K562 (cell line): ENCODE measurements around the gene PHF1. TPM values are rescaled to one million over a fixed set of nuclear protein-coding genes. Genes with fewer than 3 reads are reported as not detected.

Experiments
- CBFA2T2 ChIP-seq: fragments of 450-650 bp; conservative IDR thresholded peaks from 2 replicates; pipeline ENCODE4 v1.6.1; 2017; ENCODE audit warnings: mild to moderate bottlenecking
- ETV1 ChIP-seq: fragments of 450-650 bp; conservative IDR thresholded peaks from 2 replicates; pipeline ENCODE4 v1.6.1; 2016; ENCODE audit warnings: missing genetic modification characterization, control low read depth, low read depth, missing compliant biosample characterization
- FOXP1 ChIP-seq: sonication (generic); formaldehyde crosslinking; IDR thresholded peaks from 2 replicates; pipeline ENCODE4 v1.8.0; 2022; ENCODE audit warnings: mild to moderate bottlenecking, missing genetic modification reagents
- HSF4 ChIP-seq: fragments of 250-450 bp; sonication (Bioruptor Pico); IDR thresholded peaks from 2 replicates; pipeline ENCODE4 v2.1.2; 2022; ENCODE audit warnings: mild to moderate bottlenecking, moderate library complexity, borderline replicate concordance
- L3MBTL2 ChIP-seq: fragments of 450-650 bp; IDR thresholded peaks from 2 replicates; pipeline ENCODE4 v1.6.1; 2016; ENCODE audit warnings: mild to moderate bottlenecking, moderate library complexity
- NCOR1 ChIP-seq: fragments of 450-650 bp; IDR thresholded peaks from 2 replicates; pipeline ENCODE4 v1.6.1; 2016; ENCODE audit warnings: mild to moderate bottlenecking, moderate library complexity
- NR1H2 ChIP-seq: sonication (generic); formaldehyde crosslinking; IDR thresholded peaks from 2 replicates; pipeline ENCODE4 v1.4.0; 2020; ENCODE audit warnings: mild to moderate bottlenecking, missing genetic modification reagents
- TBP ChIP-seq: optimal IDR thresholded peaks from 2 replicates; pipeline ENCODE3; 2011; ENCODE audit warnings: low read depth, low read length, improper control_type of control experiment
- THRAP3 ChIP-seq: fragments of 450-650 bp; IDR thresholded peaks from 2 replicates; pipeline ENCODE4 v1.6.1; 2016; ENCODE audit warnings: mild to moderate bottlenecking, inconsistent platforms, borderline replicate concordance
- XRCC5 ChIP-seq: fragments of 200-400 bp; formaldehyde crosslinking; IDR thresholded peaks from 2 replicates; pipeline ENCODE4 v1.6.1; 2017; ENCODE audit warnings: low read depth, mild to moderate bottlenecking, low read length
- ZEB2 ChIP-seq: fragments of 450-650 bp; IDR thresholded peaks from 2 replicates; pipeline ENCODE4 v1.6.1; 2016
- ZNF311 ChIP-seq: fragments of 250-450 bp; sonication (Bioruptor Pico); IDR thresholded peaks from 2 replicates; pipeline ENCODE4 v1.4.0; 2020; ENCODE audit warnings: mild to moderate bottlenecking, moderate library complexity
- polyA plus RNA-seq, 8 experiments: library from polyadenylated mRNA; depleted of rRNA in 4 of 8; stranded (reverse) in 5 of 8; unstranded in 3 of 8; fragments of >200 nt; fragmentation: Nextera tagmentation in 2 of 8; fragmentation: Illumina TruSeq in 1 of 8; extraction: Ambion mirVana in 2 of 8; extraction: Trizol in 1 of 8; gene quantifications; 2 replicates each; pipeline versions ENCODE4 v1.2.1 to v1.2.3, GENCODE V29; 2011 to 2014; ENCODE audit warnings: inconsistent platforms in 1 of 8, missing spikeins in 1 of 8
- total RNA-seq, 7 experiments: library from RNA; depleted of rRNA in 6 of 7; stranded (reverse); fragments of >200 nt in 6 of 7; fragmentation: Illumina TruSeq in 2 of 7; extraction: Trizol in 2 of 7; gene quantifications; 2 replicates each; pipeline versions ENCODE4 v1.2.1 to v1.2.3, GENCODE V29; 2011 to 2021; ENCODE audit warnings: low replicate concordance in 1 of 7
- TF ChIP-seq, protein P1 (sequence below), 2 experiments: fragments of 450-650 bp in 1 of 2; IDR thresholded peaks; 2 replicates each; pipeline ENCODE4 v1.6.1; 2011 to 2017; ENCODE audit warnings: low read depth in 2 of 2, antibody characterized with exemption in 1 of 2, borderline replicate concordance in 1 of 2, low read length in 1 of 2, mild to moderate bottlenecking in 1 of 2, mixed read lengths in 1 of 2; ENCODE audit not compliant: control insufficient read depth in 1 of 2
- TF ChIP-seq, protein P2 (sequence below): sonication (generic); formaldehyde crosslinking; IDR thresholded peaks from 2 replicates; pipeline ENCODE4 v1.8.0; 2022; ENCODE audit warnings: mild to moderate bottlenecking, low read depth, missing genetic modification reagents
- TF ChIP-seq, protein P3 (sequence below), 2 experiments: IDR thresholded peaks; 2 replicates each; pipeline ENCODE4 v1.6.1; 2012; ENCODE audit warnings: improper control_type of control experiment in 2 of 2, low read depth in 2 of 2, low read length in 2 of 2, borderline replicate concordance in 1 of 2
- TF ChIP-seq, protein P4 (sequence below): IDR thresholded peaks from 2 replicates; pipeline ENCODE4 v1.6.1; 2014; ENCODE audit warnings: antibody characterized with exemption
- TF ChIP-seq, protein P5 (sequence below): IDR thresholded peaks from 2 replicates; pipeline ENCODE4 v1.6.1; 2016; ENCODE audit warnings: missing genetic modification characterization, missing compliant biosample characterization

Gene PHF1
- total and polyA plus RNA-seq, 9 of the 15 experiments (the other 6 are each of a cell fraction or from before 2014, with no cell fraction given), result 3.7 to 64.2 (median 33.7) TPM

DNA sequence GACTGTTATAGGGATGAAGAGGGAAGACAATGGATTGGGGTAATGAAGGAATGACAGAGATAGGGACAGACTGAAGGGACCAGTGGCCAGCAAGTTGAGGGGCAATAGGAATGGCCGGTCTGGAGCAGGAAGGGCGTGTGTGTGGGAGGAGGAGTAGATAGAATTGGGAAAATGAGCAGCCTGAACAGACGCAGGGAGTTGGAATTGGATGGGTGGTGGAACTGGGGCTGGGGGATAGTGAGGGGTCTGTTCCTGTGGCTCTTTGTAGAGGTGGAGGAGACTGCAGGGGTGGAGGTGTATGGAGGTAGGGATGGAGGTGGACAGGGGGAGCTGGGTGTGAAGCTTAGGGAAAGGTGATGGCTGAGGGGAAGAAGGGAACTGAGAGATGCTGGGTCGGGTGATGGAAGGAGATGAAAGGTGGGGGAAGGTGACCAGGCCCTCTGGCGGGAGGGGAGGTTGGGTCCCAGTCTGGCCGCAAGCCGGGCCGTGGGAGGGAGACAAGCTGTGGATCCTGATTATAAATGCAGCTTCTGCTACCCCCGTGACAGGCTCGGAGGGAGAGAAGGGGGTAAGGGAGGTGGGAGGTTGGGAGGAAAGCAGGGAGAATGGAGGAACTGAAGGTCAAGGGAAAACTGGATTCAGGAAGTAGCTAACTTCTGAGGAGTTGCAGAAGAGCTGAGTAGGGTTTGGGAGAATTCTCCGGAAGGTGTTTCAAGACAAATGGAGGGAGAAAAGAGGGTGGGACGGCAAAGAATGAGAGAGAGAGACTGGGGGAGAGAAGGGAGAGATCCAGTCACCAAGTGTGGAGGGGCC is 14.2 kb downstream of the PHF1 start (continued):
- TF ChIP-seq, protein P1, sequence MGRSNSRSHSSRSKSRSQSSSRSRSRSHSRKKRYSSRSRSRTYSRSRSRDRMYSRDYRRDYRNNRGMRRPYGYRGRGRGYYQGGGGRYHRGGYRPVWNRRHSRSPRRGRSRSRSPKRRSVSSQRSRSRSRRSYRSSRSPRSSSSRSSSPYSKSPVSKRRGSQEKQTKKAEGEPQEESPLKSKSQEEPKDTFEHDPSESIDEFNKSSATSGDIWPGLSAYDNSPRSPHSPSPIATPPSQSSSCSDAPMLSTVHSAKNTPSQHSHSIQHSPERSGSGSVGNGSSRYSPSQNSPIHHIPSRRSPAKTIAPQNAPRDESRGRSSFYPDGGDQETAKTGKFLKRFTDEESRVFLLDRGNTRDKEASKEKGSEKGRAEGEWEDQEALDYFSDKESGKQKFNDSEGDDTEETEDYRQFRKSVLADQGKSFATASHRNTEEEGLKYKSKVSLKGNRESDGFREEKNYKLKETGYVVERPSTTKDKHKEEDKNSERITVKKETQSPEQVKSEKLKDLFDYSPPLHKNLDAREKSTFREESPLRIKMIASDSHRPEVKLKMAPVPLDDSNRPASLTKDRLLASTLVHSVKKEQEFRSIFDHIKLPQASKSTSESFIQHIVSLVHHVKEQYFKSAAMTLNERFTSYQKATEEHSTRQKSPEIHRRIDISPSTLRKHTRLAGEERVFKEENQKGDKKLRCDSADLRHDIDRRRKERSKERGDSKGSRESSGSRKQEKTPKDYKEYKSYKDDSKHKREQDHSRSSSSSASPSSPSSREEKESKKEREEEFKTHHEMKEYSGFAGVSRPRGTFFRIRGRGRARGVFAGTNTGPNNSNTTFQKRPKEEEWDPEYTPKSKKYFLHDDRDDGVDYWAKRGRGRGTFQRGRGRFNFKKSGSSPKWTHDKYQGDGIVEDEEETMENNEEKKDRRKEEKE (IDR thresholded peaks at IDR 0.05; ENCODE audit: borderline replicate concordance in 1 of 2, control insufficient read depth in 1 of 2, low read depth in 2 of 2, low read length in 1 of 2), result 0 out of 4 replicates have a peak, but pooled peaks of 1 of the 2 experiments have one; percentile 47
- TF ChIP-seq NCOR1 (peak; percentile 74), HSF4 (CRISPR knock-in tag) (no peak), XRCC5 (0 out of 2 replicates have a peak, but pooled peaks have one; percentile 29), THRAP3 (peak; percentile 91), ZNF311 (CRISPR knock-in tag) (no peak), NR1H2 (no peak), FOXP1 (no peak), ETV1 (peak; percentile 15; the same call in 1 of the 2 replicates), TBP (peak; percentile 11), CBFA2T2 (peak; percentile 77), ZEB2 (peak; percentile 83), L3MBTL2 (no peak; the same call in 1 of the 2 replicates)
- TF ChIP-seq, protein P2, sequence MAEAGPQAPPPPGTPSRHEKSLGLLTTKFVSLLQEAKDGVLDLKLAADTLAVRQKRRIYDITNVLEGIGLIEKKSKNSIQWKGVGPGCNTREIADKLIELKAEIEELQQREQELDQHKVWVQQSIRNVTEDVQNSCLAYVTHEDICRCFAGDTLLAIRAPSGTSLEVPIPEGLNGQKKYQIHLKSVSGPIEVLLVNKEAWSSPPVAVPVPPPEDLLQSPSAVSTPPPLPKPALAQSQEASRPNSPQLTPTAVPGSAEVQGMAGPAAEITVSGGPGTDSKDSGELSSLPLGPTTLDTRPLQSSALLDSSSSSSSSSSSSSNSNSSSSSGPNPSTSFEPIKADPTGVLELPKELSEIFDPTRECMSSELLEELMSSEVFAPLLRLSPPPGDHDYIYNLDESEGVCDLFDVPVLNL (CRISPR knock-in tag), result no peak
- TF ChIP-seq, protein P3, sequence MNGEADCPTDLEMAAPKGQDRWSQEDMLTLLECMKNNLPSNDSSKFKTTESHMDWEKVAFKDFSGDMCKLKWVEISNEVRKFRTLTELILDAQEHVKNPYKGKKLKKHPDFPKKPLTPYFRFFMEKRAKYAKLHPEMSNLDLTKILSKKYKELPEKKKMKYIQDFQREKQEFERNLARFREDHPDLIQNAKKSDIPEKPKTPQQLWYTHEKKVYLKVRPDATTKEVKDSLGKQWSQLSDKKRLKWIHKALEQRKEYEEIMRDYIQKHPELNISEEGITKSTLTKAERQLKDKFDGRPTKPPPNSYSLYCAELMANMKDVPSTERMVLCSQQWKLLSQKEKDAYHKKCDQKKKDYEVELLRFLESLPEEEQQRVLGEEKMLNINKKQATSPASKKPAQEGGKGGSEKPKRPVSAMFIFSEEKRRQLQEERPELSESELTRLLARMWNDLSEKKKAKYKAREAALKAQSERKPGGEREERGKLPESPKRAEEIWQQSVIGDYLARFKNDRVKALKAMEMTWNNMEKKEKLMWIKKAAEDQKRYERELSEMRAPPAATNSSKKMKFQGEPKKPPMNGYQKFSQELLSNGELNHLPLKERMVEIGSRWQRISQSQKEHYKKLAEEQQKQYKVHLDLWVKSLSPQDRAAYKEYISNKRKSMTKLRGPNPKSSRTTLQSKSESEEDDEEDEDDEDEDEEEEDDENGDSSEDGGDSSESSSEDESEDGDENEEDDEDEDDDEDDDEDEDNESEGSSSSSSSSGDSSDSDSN (IDR thresholded peaks at IDR 0.05; ENCODE audit: borderline replicate concordance in 1 of 2, low read depth in 2 of 2, low read length in 2 of 2), result peak; percentile 39 to 65; a peak in 1 of 4 replicates
- TF ChIP-seq, protein P4, sequence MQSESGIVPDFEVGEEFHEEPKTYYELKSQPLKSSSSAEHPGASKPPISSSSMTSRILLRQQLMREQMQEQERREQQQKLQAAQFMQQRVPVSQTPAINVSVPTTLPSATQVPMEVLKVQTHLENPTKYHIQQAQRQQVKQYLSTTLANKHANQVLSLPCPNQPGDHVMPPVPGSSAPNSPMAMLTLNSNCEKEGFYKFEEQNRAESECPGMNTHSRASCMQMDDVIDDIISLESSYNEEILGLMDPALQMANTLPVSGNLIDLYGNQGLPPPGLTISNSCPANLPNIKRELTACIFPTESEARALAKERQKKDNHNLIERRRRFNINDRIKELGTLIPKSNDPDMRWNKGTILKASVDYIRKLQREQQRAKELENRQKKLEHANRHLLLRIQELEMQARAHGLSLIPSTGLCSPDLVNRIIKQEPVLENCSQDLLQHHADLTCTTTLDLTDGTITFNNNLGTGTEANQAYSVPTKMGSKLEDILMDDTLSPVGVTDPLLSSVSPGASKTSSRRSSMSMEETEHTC, result peak; percentile 5; the same call in 1 of the 2 replicates
- TF ChIP-seq, protein P5, sequence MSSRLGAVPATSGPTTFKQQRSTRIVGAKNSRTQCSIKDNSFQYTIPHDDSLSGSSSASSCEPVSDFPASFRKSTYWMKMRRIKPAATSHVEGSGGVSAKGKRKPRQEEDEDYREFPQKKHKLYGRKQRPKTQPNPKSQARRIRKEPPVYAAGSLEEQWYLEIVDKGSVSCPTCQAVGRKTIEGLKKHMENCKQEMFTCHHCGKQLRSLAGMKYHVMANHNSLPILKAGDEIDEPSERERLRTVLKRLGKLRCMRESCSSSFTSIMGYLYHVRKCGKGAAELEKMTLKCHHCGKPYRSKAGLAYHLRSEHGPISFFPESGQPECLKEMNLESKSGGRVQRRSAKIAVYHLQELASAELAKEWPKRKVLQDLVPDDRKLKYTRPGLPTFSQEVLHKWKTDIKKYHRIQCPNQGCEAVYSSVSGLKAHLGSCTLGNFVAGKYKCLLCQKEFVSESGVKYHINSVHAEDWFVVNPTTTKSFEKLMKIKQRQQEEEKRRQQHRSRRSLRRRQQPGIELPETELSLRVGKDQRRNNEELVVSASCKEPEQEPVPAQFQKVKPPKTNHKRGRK, result peak; percentile 25; the same call in 1 of the 2 replicates
